AG08396 (cell line): Measurements from ENCODE around the gene ALS2.

Source experiments
- DNase-seq: peaks from one replicate; pipeline ENCODE4 v3.0.0; 2012; ENCODE audit warnings: low spot score, mixed read lengths

The ALS2 gene

DNA sequence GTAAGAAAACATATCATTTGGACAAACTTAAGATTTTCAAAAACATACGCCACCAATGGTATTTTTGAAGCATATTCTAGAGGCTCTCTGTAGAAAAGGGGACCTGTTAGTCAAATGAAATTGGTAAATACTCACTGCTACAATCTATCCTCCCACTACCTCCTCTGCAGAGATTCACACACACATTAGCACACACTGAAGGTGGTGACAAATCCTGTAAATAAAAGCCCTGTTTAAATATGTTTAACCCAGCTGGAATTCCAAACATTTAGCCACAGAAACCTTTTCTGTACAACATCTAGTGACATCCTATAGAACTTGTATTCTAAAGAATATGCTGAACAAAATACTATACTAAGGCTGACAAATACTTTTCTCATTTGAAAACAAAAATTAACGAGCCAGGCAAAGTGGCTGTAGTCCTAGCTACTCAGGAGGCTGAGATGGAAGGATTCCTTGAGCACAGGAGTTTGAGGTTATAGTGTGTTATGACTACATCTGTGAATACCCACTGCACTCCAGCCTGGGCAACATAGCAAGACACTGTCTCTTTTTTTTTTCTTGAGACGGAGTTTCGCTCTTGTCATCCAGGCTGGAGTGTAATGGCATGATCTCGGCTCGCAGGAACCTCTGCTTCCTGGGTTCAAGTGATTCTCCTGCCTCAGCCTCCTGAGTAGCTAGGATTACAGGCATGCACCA, 25.9 kb downstream of the ALS2 start:
- peak; percentile 8 for DNase-seq

DNA sequence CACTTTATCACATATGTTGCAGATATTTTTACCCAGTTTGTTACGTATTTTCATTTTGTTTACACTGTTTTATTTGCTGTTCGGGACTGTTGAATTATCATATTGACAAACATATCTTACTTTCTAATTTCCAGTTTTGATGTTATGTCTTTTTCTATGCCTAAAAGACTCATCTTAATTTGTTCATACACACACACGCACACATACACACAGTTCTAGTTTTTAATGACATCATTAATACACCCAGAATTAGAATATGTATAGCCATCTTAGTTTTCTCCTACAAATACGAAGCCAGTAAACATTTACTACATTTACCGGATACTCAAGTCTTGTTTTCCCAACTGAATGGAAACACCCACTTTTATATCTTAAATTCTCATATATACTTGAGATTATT, 29.2 kb downstream of the ALS2 start:
- no peak for DNase-seq

DNA sequence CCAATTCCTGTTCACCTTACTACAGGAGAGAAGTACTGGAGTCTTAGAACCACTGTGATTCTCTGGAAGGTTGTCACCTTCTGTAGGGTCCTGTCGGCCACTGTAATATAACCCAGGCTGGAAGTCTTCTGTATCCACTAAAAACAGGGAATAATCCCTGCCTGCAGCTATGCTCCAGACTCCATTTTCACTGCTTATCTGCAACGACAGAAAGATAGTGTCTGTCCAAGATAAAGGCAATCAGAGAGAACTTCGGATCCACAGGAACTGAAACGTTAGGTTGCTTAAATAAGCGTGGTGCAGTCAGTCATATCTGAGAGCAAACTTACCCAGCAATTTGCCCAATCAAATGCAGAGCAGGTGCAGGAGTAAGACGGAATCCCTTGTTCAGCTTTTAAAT, 34.2 kb downstream of the ALS2 start:
- DNase-seq = no peak

DNA sequence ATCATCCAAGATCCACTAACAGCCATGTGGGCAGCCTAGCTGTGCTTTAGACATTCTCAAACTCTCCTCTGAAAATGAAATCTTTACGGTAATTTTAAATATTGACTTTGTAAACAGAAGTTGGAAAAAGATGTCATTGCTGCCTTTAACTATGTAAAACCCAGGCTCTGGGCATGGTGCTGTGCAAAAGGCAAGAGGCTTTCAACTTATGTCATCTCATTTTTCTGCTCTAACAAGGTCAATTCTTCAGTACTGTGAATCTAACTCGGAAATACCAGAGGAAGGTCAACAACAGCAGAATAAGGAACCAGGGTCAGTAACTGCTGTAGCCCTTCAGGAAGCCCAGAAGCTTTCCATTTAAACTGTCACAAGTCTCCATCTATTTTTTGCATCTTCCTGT, 45.2 kb downstream of the ALS2 start:
- no peak for DNase-seq

DNA sequence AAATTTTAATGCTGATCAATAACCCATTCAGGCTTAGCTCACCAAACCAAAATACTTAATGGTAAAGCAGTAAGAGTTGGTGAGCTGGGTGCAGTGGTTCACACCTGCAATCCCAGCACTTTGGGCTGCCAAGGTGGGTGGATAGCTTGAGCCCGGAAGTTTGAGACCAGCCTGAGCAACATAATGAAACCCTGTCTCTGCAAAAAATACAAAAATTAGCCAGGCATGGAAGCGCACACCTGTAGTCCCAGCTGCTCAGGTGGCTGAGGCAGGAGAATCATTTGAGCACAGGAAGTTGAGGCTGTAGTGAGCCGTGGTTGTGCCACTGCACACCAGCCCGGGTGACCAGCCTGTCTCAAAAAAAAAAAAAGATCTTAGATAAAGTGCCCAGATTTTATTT, 46.6 kb downstream of the ALS2 start:
- DNase-seq = no peak

DNA sequence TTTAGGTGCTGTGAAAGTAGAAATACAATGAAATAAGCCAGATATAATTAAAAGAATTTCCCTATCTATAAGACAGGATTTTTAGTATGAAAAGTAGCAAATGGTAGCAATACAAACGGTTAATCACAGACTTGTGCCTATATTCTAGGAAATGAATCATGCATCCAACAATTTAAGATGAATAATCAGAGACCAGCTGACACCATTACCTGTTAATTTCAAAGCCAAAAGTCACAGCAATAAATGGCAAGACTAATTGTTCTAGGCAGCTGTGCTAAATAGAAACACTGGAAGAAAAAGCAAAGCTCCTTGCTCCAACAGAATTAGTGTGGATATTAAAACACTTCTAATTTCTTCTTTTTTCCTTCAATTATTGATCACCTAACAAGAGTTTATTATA, 47.2 kb downstream of the ALS2 start:
- DNase-seq = no peak

DNA sequence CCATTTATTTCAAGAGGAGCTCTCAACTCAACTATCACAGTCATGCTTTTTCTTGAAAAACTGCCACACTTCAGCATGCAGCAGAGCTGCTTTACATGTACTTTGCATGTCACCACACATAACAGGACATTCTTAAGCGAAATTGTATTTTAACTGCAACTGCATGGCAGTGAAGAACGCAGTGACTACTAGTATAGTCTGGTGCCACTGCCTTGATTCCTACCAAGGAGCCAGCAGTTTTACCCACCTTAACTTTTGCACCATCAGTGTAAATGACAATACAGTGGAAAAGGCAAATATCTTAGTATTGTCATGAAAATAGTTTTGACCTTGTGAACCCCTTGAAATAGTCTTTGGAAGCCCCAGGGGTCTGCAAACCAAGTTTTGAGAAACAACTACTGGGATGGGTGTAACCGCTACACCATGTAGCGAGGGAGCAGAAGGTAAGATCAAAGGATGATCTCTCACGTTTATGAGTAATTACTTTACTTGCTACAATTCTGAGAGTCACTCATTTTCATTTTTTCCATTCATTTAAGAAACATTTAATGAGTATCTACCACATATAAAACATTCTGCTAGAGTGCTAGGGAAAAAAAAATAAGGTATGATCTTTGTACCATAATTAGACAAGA, 50.0 kb downstream of the ALS2 start:
- no peak for DNase-seq

DNA sequence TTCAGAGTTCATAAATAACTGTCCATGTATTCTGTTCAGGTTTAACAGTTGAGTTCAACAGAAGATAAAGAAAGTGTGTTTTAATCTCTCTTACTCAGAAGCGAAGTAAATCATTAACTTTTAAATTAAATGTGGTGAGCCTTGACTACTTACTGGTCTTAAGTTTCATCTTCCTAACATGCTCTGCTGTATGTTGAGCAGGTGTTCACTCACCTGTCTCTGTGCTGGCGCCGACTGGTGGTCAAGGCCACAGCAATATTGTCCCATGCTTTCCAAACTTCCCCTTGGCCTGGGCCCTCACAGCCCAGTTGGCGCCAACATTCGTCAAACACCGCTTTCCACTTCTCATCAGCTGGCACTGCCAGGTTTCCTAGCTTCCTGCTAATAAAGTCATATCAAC, 65.3 kb downstream of the ALS2 start:
- DNase-seq = no peak

DNA sequence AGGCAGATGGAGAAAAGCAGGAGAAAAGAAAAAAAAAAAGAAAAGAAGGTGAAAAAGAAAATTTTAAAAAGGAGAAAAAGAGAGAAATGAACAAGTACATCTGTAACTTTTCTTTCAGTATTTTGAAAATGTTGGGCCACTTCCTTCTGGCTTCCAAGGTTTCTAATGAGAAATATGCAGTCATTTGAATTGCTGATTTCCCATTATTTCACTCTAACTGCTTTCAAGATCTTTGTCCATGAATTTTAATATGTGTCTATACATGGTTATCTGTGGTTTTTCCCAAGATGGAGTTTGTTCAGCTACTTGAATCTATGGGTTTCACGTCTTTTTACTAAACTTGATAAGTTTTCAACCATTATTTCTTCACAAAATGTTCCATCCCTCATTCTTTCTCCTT, 68.0 kb downstream of the ALS2 start:
- DNase-seq = no peak

DNA sequence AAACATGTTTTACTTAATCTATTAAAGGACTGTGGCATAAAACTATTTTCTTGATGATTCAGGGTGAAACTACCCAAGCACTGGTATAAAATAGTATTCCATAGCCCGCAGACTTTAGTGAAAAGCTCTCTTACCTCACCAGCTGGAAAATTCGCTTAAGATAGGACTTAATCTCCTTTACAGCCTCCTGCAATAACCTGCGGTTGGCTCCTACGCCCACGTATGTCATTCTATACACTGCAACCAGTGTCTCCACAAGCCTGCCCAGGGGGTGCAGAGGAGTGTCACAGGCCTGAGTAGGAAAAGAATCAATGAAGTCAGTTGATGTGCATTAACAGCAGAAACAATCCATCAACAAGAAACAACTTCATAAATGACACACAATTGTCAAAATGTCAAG, 71.0 kb downstream of the ALS2 start:
- no peak for DNase-seq

DNA sequence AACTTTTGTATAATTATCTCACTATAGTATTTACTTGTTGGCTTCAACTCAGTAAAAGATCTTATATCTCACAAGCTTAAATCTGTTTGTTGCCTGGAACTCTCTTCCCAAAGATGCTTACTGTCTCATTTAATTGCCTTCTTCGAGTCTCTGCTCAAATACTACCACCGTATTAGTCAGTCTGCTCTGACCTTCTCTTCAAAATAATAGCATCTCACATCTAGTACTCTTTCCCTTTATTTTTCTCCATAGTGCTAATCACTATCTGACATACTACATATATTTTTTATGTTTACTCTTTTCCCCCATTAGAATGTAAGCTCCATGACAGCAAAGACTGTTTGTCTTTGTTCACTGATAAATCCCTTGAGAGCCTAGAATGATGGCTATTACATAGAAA, 71.7 kb downstream of the ALS2 start:
- no peak for DNase-seq

DNA sequence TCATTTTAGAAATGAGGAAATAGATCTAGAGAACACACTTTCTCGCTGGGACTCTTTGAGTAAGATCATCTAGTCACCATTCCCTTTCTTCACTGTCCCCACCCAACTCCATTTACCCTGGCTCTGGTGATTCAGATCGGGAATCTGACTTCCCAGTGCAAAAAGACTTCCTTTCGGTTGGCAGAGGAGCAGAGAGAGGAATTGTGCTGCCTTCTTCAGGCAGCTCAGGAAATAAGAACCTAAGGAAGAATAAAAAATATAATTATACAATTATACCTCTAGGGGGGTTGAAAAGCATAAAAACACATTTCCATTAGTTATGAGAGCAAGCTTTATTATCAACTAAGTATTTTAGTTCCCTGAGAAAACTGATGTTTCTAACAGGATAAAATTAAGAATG, 73.0 kb downstream of the ALS2 start:
- peak; percentile 22 for DNase-seq

DNA sequence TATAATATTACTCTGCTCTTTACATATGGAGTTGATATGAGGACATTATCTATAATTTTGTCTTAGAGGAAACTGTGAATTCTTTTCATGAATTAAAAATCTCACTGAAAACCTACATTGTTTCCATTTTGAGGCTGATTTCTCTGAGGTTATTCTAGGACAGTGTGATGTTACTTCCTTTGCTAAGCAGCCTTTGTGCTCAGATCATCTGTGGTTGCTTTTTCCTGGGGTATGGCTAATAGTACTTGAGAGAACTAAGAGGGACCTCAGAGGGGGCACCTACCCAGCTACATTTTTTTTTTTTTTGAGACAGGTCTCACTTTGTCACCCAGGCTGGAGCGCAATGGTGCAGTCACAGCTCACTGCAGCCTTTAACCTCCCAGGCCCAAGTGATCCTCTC, 73.6 kb downstream of the ALS2 start:
- no peak for DNase-seq

DNA sequence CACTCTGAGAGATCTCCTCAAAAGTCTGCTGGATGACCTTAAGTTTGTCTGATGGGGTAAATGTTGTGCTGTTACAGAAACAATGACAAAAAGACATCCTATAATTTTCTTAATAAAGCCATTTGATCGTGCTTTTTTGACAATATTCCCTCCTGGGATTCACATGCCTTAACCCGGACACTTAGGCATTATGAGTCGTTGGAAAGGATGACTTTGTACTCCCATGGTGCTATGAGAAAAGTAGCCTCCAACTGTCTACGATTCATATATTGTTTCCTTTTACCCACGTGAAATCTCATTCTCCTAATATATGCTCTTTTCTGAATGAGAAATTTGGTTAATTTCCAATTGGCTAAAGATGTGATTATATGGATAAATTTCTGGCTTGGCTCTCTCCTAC, 76.2 kb downstream of the ALS2 start:
- DNase-seq = no peak

DNA sequence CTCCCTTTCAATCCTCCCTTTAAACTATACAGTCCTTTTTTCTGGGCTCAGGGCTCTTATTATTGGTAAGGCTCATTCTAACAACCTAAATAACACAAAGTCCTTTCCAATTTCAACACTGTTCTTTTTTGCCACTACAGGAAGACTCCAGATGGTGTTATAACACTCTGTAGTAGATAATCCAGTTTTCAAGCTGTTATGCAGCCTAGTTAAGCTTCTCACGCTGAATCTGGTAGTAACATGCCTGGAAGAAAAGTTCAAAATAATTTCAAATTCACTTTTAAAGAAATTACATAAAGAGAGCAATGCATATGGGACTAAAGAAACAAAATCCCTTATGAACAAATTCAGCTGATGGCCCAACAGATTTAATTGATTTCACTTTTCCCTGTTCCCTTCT, 79.1 kb downstream of the ALS2 start:
- no peak for DNase-seq

DNA sequence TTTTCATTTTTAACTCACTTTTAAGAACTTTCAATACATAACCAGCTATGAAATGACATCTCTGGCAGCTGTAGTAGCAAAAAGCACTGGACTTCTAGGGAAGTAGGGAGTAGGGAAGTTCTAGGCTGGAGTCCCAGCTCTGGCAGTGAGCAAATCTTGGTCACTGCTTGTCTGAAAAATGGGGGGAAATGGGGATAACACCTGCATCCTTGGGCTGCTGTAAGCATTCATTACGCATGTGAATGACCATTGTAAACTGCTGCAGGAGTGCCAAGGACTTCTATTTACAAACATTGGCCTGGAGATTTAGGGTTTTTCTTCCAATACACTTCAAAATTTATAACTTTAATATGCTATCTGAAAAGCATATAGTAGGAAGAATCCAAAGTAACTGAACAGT, 81.3 kb downstream of the ALS2 start:
- no peak for DNase-seq

DNA sequence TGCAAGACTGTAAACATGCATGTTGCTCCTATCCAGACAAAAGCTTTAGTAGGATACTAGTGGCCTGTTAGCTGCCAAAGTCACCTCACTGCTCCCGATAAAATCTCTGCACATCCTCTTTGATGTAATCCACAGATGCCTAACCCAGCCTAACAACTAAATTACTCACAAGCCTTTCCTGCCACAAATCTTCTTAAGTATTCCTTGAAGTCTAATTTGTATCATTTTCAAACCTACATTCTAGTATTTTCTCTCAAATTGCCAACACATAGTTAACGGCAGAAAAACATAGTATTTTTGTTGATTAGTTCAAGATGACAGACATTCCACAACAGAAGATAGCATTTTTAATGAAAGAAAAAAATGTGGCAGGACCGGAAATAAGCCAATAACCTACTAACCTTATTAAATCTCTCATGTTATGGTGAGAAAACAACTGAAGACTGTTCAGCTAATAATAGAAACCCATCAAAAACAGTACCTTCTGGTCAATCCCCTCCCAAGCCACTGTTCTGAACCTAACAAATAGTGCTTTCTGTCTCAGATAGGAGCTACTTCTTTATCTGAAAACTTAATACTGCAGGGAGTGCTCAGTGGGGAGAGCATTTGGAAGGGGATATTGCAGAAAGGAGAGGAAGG, 82.0 kb downstream of the ALS2 start, which contains the start of gene MPP4:
Gene MPP4, minus strand, starts transcription at position 57 of the 639 bp plus-strand sequence. CDS start 4,690 bp downstream, outside the sequence.
- DNase-seq = no peak

DNA sequence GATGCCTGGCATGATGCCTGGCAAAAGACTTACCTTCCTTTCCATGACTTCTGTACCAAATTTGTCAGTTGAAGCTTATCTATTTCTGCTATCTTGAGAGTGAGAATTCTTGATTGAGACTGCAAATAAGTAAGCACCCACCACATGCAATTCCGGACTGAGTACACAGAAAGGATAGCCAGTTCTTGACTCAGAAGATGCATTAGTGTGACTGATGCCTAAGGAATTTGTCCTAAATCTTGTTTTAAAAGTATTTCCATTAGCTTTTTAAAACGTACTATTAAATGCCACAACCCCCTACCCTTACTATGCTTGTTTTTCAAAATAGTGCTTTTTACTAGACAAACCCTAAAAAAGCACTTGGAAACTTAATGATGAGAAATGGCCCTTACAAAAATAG, 82.8 kb downstream of the ALS2 start:
- peak; percentile 43 for DNase-seq

DNA sequence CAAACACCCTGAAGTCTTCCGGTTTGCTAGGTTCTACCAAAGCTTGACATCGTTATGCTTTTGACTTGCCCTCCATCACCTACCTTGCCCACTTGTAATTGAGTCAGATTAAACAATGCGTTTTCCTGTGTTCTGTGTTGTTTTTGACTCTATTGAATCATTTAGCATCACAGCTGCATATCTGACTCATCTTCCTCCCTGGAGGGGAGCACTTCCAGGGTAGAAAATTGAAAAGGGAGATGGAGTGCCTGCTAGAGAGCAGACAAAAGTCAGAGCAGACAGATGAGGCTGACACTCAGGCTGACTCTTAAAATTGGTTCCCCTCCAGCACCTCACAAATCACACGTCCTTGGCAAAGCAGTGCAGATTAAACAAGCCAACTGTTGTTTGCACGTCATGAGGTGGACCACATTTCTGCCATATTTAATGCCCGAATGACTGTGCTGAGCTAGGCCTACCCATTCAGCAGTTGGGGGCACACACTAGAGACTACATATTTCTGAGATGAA, 84.5 kb downstream of the ALS2 start:
- peak; percentile 48 for DNase-seq

DNA sequence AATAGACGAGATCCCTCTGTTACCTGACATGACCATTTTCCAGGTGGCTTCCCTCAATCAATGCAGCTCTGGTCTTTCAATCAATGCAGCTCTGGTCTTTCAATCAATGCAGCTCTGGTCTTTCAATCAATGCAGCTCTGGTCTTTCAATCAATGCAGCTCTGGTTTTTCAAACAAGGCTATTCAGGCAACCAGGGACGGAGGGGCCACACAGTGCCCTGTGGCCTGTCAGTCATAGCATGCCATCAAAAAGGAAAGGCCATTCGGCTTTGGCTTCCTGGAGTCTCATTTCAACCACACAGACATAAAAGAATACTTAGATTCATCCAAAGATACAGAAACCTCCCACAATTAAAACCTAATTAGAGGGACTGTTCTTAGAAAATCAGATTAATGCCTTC, 95.6 kb downstream of the ALS2 start:
- no peak for DNase-seq

DNA sequence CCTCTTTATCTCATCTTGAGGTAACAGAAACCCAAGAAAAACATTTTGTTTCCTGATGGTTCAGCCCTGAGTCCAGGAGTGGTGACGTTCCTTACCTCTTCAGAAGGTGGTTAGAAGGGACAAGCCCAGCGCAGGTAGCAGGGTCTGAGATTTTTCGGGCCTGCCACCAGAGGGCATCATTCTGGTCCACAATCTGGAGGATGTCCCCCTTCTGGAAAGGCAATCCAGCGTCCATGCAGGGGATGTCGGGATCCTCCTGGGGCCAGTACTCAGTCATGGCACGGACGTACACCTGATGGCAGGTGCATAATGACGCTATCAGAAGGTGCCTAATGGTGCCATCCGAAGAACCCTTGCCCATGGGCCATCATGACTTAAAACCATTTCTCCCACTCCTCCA, 100.0 kb downstream of the ALS2 start:
- DNase-seq = no peak

DNA sequence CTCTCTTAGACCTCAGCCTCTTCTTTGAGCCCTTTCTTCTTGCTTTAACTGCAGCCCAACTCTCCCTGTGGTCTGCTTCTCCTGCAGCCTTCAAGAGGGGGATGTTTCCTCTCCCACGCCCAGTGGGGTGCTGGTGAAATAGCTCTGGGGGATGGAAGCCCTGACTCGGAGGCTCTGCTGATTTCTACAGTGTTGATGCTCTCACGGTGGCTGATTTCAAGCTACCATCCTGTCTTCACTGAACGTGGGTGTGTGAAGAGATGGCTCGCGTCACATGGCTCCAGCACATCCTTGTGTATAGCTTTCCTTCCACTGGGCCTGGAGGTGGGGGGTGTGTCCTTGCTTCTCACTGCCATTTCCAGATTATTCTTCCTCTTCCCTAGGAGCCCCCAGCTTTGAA, 102.3 kb downstream of the ALS2 start:
- no peak for DNase-seq

DNA sequence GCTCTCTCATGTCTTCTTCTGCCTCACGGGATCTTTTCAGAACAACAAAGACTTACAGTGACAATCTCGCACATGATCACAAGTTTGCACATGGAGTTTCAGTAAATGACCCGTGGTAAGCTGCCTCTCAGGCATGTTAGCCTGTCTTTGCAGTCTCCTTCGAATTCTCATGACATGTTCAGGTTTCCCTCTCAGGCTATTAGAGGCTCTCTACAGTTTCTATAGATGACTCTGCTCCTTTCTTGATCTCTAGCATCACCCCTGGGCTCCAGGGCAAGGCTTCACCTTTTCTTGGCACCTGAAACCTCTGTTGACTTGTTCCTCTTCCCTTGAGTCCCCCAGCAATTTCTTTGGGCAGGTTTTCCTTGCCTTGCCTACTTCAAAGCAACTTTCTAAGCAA, 105.3 kb downstream of the ALS2 start:
- no peak for DNase-seq
